Neural cell (in vitro differentiated cells): ENCODE measurements around the gene SPATA7. TPM values are rescaled to one million over a fixed set of nuclear protein-coding genes. Genes with fewer than 3 reads are reported as not detected.

Source experiments
- H2AFZ ChIP-seq: fragments of 200-600, 300-800 bp; sonication (generic), shearing (Covaris generic); 2 replicates; pipeline ENCODE4 v1.6.0; 2014; ENCODE audit warnings: low read depth, mild to moderate bottlenecking, antibody characterized with exemption, low read length, moderate library complexity
- H3F3A ChIP-seq: fragments of 200-600 bp; shearing (Covaris generic); 2 replicates; pipeline ENCODE4 v1.6.1; 2016; ENCODE audit warnings: mild to moderate bottlenecking, moderate library complexity, mixed read lengths, antibody characterized with exemption, low read length; ENCODE audit not compliant: insufficient read depth, poor library complexity, severe bottlenecking
- H3K27ac ChIP-seq: fragments of 200-600, 300-800 bp; sonication (generic), shearing (Covaris generic); 2 replicates; pipeline ENCODE4 v1.5.1; 2014; ENCODE audit warnings: mild to moderate bottlenecking, low read length, moderate library complexity
- H3K27me3 ChIP-seq: fragments of 300-800, 200-600 bp; sonication (generic), shearing (Covaris generic); 2 replicates; pipeline ENCODE4 v1.6.0; 2014; ENCODE audit warnings: mild to moderate bottlenecking, low read depth, low read length, moderate library complexity; ENCODE audit not compliant: insufficient read depth
- H3K36me3 ChIP-seq: fragments of 300-800, 200-600 bp; sonication (generic), shearing (Covaris generic); 2 replicates; pipeline ENCODE4 v1.5.1; 2014; ENCODE audit warnings: mild to moderate bottlenecking, antibody characterized with exemption, low read length, moderate library complexity; ENCODE audit not compliant: insufficient read depth
- H3K4me2 ChIP-seq: fragments of 300-800, 200-600 bp; sonication (generic), shearing (Covaris generic); 2 replicates; pipeline ENCODE4 v1.6.0; 2014; ENCODE audit warnings: mild to moderate bottlenecking, low read length
- H3K4me3 ChIP-seq: fragments of 300-800, 200-600 bp; sonication (generic), shearing (Covaris generic); 2 replicates; pipeline ENCODE4 v1.5.1; 2014; ENCODE audit warnings: mild to moderate bottlenecking, low read length, moderate library complexity
- H3K79me2 ChIP-seq: fragments of 200-600 bp; shearing (Covaris generic); replicated peaks from 2 replicates; pipeline ENCODE4 v1.6.0; 2014; ENCODE audit warnings: mild to moderate bottlenecking, low read length, moderate library complexity; ENCODE audit not compliant: insufficient read depth
- H3K9ac ChIP-seq: fragments of 300-800, 200-600 bp; sonication (generic), shearing (Covaris generic); 2 replicates; pipeline ENCODE4 v1.6.1; 2016; ENCODE audit warnings: mild to moderate bottlenecking, low read length, mixed read lengths
- H3K9me2 ChIP-seq: fragments of 200-600 bp; shearing (Covaris generic); 2 replicates; pipeline ENCODE4 v1.6.1; 2016; ENCODE audit warnings: mild to moderate bottlenecking, low read length, mixed read lengths; ENCODE audit not compliant: insufficient read depth
- H3K9me3 ChIP-seq: fragments of 200-600, 300-800 bp; sonication (generic), shearing (Covaris generic); 2 replicates; pipeline ENCODE4 v1.6.1; 2016; ENCODE audit warnings: mild to moderate bottlenecking, mixed run types, low read length, moderate library complexity, mixed read lengths
- H4K20me1 ChIP-seq: fragments of 200-600 bp; shearing (Covaris generic); 2 replicates; pipeline ENCODE4 v1.6.1; 2016; ENCODE audit warnings: mild to moderate bottlenecking, mixed run types; ENCODE audit not compliant: insufficient read depth
- CTCF ChIP-seq: fragments of 450-650 bp; IDR thresholded peaks from 2 replicates; pipeline ENCODE4 v1.5.1; 2014; ENCODE audit warnings: antibody characterized with exemption, mild to moderate bottlenecking, moderate library complexity; ENCODE audit not compliant: poor library complexity, severe bottlenecking
- EP300 ChIP-seq: fragments of 450-650 bp; conservative IDR thresholded peaks from 2 replicates; pipeline ENCODE4 v1.6.1; 2014; ENCODE audit warnings: antibody characterized with exemption, mild to moderate bottlenecking, moderate library complexity; ENCODE audit not compliant: poor library complexity, severe bottlenecking
- EZH2 ChIP-seq: fragments of 200-600, 300-800 bp; shearing (Covaris generic), sonication (generic); IDR thresholded peaks from 2 replicates; pipeline ENCODE4 v1.6.1; 2014; ENCODE audit warnings: antibody characterized with exemption, low read length, borderline replicate concordance, mild to moderate bottlenecking; ENCODE audit not compliant: insufficient read depth, poor library complexity, severe bottlenecking
- RAD21 ChIP-seq: fragments of 450-650 bp; conservative IDR thresholded peaks from 2 replicates; pipeline ENCODE4 v1.6.1; 2014; ENCODE audit warnings: antibody characterized with exemption, mild to moderate bottlenecking, moderate library complexity
- TAF1 ChIP-seq: IDR thresholded peaks from 2 replicates; pipeline ENCODE4 v1.6.1; 2012; ENCODE audit warnings: low read depth
- polyA plus RNA-seq: library from polyadenylated mRNA; depleted of rRNA; stranded (reverse); fragments of >200 nt; gene quantifications from 2 replicates; pipeline ENCODE4 v1.2.3, GENCODE V29; 2014

The SPATA7 gene
- polyA plus RNA-seq, 1 donor from 2014 or later, result 31.4 TPM

- H3K4me2 ChIP-seq, result no peak overlapping the region
- H3K9ac ChIP-seq, result no peak overlapping the region
- no peaks in the 10 kb centered on the region for H3K27me3 ChIP-seq
- no peak overlapping the region for H2AFZ ChIP-seq
- H3K27ac ChIP-seq, result no peak overlapping the region
- H3F3A ChIP-seq, result no peaks in the 10 kb centered on the region
- H3K4me3 ChIP-seq, result no peak overlapping the region
- H3K79me2 ChIP-seq, result no peaks in the 10 kb centered on the region
- H3K9me2 ChIP-seq, result no peaks in the 10 kb centered on the region
- H4K20me1 ChIP-seq, result no peaks in the 10 kb centered on the region
- H3K36me3 ChIP-seq, result peaks cover 17% of the 10 kb centered on the region
- TF ChIP-seq TAF1, result no peak
- no peak for TF ChIP-seq EP300
- no peak for TF ChIP-seq CTCF
- TF ChIP-seq RAD21, result no peak
- H3K9me3 ChIP-seq, result no peaks in the 10 kb centered on the region
Measured at GRCh38 chr14:88476825-88477224, 91.4 kb downstream of the SPATA7 start.

GRCh38 chr14:88477513-88478250 is 92.2 kb downstream of the SPATA7 start:
- Histone ChIP-seq H3K79me2 (no peaks in the 10 kb centered on the region), H3K9me3 (no peaks in the 10 kb centered on the region), H2AFZ (no peak overlapping the region), H3K9ac (no peak overlapping the region), H3K9me2 (no peaks in the 10 kb centered on the region), H3F3A (no peaks in the 10 kb centered on the region), H3K27me3 (no peaks in the 10 kb centered on the region), H3K4me2 (no peak overlapping the region), H4K20me1 (no peaks in the 10 kb centered on the region), H3K4me3 (no peak overlapping the region), H3K36me3 (peaks cover 17% of the 10 kb centered on the region), H3K27ac (no peak overlapping the region)
- TF ChIP-seq EP300 (no peak), EZH2 (no peak)

GRCh38 chr14:88478931-88479330 is 93.5 kb downstream of the SPATA7 start:
- H3K36me3 ChIP-seq, result peaks cover 17% of the 10 kb centered on the region
- no peak overlapping the region for H3K27ac ChIP-seq
- H3K4me3 ChIP-seq, result no peak overlapping the region

More at GRCh38 chr14:88478931-88479330, 93.5 kb downstream of the SPATA7 start:
- TF ChIP-seq EP300 (no peak), CTCF (no peak)
- no peak overlapping the region for H3K4me2 ChIP-seq
- H2AFZ ChIP-seq, result no peak overlapping the region
- no peaks in the 10 kb centered on the region for H3F3A ChIP-seq
- H3K9me2 ChIP-seq, result no peaks in the 10 kb centered on the region
- H3K27me3 ChIP-seq, result no peaks in the 10 kb centered on the region
- no peaks in the 10 kb centered on the region for H3K79me2 ChIP-seq
- no peak overlapping the region for H3K9ac ChIP-seq
- no peaks in the 10 kb centered on the region for H3K9me3 ChIP-seq
- H4K20me1 ChIP-seq, result no peaks in the 10 kb centered on the region
